Gastrocnemius medialis (tissue), 4 donors: Measurements from ENCODE around the gene BRAT1.

Experiments used
- POLR2A ChIP-seq, 2 donors: fragments of 450-650 bp; IDR thresholded peaks; one replicate each; pipeline ENCODE4 v1.6.1; 2017; ENCODE audit warnings: antibody characterized with exemption in 2 of 2, mild to moderate bottlenecking in 2 of 2, moderate library complexity in 2 of 2
- TF ChIP-seq, protein P1 (sequence below), 5 experiments: fragments of 450-650 bp in 3 of 5; fragments of 200-600 bp in 2 of 5; sonication (generic) in 2 of 5; IDR thresholded peaks in 4 of 5; conservative IDR thresholded peaks in 1 of 5; 1 replicate in 4 of 5; 2 replicates in 1 of 5; pipeline ENCODE4 v1.5.1; 2016 to 2019; ENCODE audit warnings: antibody characterized with exemption in 5 of 5, mild to moderate bottlenecking in 3 of 5, moderate library complexity in 3 of 5

GRCh38 chr7:2587778-2588177 lies 32.5 kb upstream of the BRAT1 start:
- TF ChIP-seq, protein P1, sequence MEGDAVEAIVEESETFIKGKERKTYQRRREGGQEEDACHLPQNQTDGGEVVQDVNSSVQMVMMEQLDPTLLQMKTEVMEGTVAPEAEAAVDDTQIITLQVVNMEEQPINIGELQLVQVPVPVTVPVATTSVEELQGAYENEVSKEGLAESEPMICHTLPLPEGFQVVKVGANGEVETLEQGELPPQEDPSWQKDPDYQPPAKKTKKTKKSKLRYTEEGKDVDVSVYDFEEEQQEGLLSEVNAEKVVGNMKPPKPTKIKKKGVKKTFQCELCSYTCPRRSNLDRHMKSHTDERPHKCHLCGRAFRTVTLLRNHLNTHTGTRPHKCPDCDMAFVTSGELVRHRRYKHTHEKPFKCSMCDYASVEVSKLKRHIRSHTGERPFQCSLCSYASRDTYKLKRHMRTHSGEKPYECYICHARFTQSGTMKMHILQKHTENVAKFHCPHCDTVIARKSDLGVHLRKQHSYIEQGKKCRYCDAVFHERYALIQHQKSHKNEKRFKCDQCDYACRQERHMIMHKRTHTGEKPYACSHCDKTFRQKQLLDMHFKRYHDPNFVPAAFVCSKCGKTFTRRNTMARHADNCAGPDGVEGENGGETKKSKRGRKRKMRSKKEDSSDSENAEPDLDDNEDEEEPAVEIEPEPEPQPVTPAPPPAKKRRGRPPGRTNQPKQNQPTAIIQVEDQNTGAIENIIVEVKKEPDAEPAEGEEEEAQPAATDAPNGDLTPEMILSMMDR (IDR thresholded peaks at IDR 0.05 in 4 of 5, conservative IDR thresholded peaks at IDR 0.05 in 1 of 5) = no peak
- TF ChIP-seq POLR2A (IDR thresholded peaks at IDR 0.05) = no peak
